H1 (cell line): ENCODE results near the gene KIAA1755. TPM values are rescaled to one million over a fixed set of nuclear protein-coding genes. Genes with fewer than 3 reads are reported as not detected.

Experiments used
- CTCF ChIA-PET: fragments of 300-600 bp; sonication (Branson Sonifier 250); formaldehyde crosslinking; loops from one replicate; lab custom pipeline; 2021; ENCODE audit not compliant: partially characterized antibody; lab: Charles Lee
- POLR2A ChIA-PET: fragments of 300-600 bp; sonication (Branson Sonifier 250); formaldehyde crosslinking; loops from one replicate; lab custom pipeline; 2021; ENCODE audit warnings: inconsistent platforms; ENCODE audit not compliant: partially characterized antibody; lab: Charles Lee
- DNase-seq, 2 experiments: peaks; one replicate each; pipeline versions ENCODE4 v3.0.0 to v3.0.0-alpha.2; 2010 to 2022; ENCODE audit warnings: low spot score in 2 of 2, low read depth in 1 of 2, mixed read lengths in 1 of 2
- FAIRE-seq: peaks from 2 replicates; lab custom pipeline; 2011; peaks lifted over from hg19 to GRCh38; lab: Jason Lieb, UNC
- H2AFZ ChIP-seq: 2 replicates; pipeline ENCODE4 v1.8.1; 2012; ENCODE audit warnings: low read length, inconsistent platforms
- H2AK5ac ChIP-seq: 2 replicates; pipeline ENCODE4 v1.6.1; 2013; ENCODE audit warnings: low read depth, low read length
- H2BK120ac ChIP-seq: replicated peaks from 2 replicates; pipeline ENCODE3; 2013; ENCODE audit warnings: low read depth, low read length, inconsistent platforms
- H2BK12ac ChIP-seq: 2 replicates; pipeline ENCODE4 v1.6.1; 2013; ENCODE audit warnings: low read depth, low read length
- H2BK15ac ChIP-seq: 2 replicates; pipeline ENCODE4 v1.6.1; 2013; ENCODE audit warnings: low read length
- H2BK20ac ChIP-seq: 2 replicates; pipeline ENCODE4 v1.6.1; 2013; ENCODE audit warnings: low read length
- H2BK5ac ChIP-seq: 2 replicates; pipeline ENCODE4 v1.6.1; 2013; ENCODE audit warnings: low read depth, low read length
- H3K14ac ChIP-seq: 2 replicates; pipeline ENCODE4 v1.6.1; 2013; ENCODE audit warnings: inconsistent platforms; ENCODE audit not compliant: insufficient read length
- H3K18ac ChIP-seq: 2 replicates; pipeline ENCODE4 v1.6.1; 2013; ENCODE audit warnings: low read length; ENCODE audit errors: extremely low read depth
- H3K23ac ChIP-seq: 2 replicates; pipeline ENCODE4 v1.6.1; 2013; ENCODE audit warnings: inconsistent platforms; ENCODE audit not compliant: insufficient read length
- H3K23me2 ChIP-seq: 2 replicates; pipeline ENCODE4 v1.6.1; 2013; ENCODE audit warnings: low read depth, low read length
- H3K27ac ChIP-seq: 2 replicates; pipeline ENCODE4 v1.6.1; 2011; ENCODE audit warnings: low read depth, low read length, inconsistent platforms
- H3K27me3 ChIP-seq, 4 experiments: replicated peaks in 1 of 4; 1 replicate in 1 of 4; 2 replicates in 3 of 4; pipeline versions ENCODE4 v1.6.1 to v1.8.1; 2011 to 2013; ENCODE audit warnings: low read length in 3 of 4, mild to moderate bottlenecking in 3 of 4, inconsistent platforms in 2 of 4, mixed read lengths in 2 of 4, moderate library complexity in 1 of 4; ENCODE audit not compliant: control insufficient read depth in 3 of 4, insufficient read depth in 3 of 4; ENCODE audit errors: extremely low read depth in 1 of 4
- H3K36me3 ChIP-seq, 4 experiments: 2 replicates each; pipeline versions ENCODE4 v1.6.1 to v1.8.1; 2011 to 2013; ENCODE audit warnings: mild to moderate bottlenecking in 4 of 4, low read length in 3 of 4, moderate library complexity in 2 of 4, control low read depth in 1 of 4, inconsistent platforms in 1 of 4; ENCODE audit not compliant: insufficient read depth in 4 of 4, control insufficient read depth in 2 of 4
- H3K4ac ChIP-seq: replicated peaks from 2 replicates; pipeline ENCODE3; 2013; ENCODE audit warnings: low read length, low read depth, mixed read lengths, inconsistent platforms; ENCODE audit not compliant: insufficient read length
- H3K4me1 ChIP-seq, 4 experiments: replicated peaks in 1 of 4; 1 replicate in 1 of 4; 2 replicates in 3 of 4; pipeline versions ENCODE4 v1.6.1 to v1.8.1; 2011 to 2013; ENCODE audit warnings: low read length in 3 of 4, inconsistent platforms in 2 of 4, mixed read lengths in 1 of 4; ENCODE audit not compliant: insufficient read depth in 4 of 4, control insufficient read depth in 3 of 4
- H3K4me2 ChIP-seq, 2 experiments: 2 replicates each; pipeline versions ENCODE4 v1.6.1 to v1.8.1; 2011 to 2013; ENCODE audit warnings: low read depth in 2 of 2, low read length in 2 of 2, control low read depth in 1 of 2, inconsistent platforms in 1 of 2, mild to moderate bottlenecking in 1 of 2; ENCODE audit not compliant: insufficient read depth in 1 of 2
- H3K4me3 ChIP-seq, 4 experiments: fragments of 200-600, 300-600 bp in 1 of 4; sonication (generic), shearing (Covaris generic), sonication (Bioruptor Twin) in 1 of 4; 2 replicates each; pipeline versions ENCODE4 v1.5.1 to v1.8.1; 2011 to 2016; ENCODE audit warnings: low read length in 4 of 4, low read depth in 3 of 4, control low read depth in 2 of 4, inconsistent platforms in 2 of 4, mild to moderate bottlenecking in 2 of 4, mixed read lengths in 1 of 4, moderate library complexity in 1 of 4; ENCODE audit not compliant: insufficient read depth in 2 of 4; ENCODE audit errors: extremely low read depth in 1 of 4
- H3K56ac ChIP-seq: replicated peaks from 2 replicates; pipeline ENCODE3; 2013; ENCODE audit warnings: low read depth, mild to moderate bottlenecking, mixed read lengths, low read length, inconsistent platforms; ENCODE audit not compliant: insufficient read length
- H3K79me1 ChIP-seq: 2 replicates; pipeline ENCODE4 v1.6.1; 2013; ENCODE audit warnings: low read depth, low read length, control low read depth
- H3K79me2 ChIP-seq, 2 experiments: 2 replicates each; pipeline versions ENCODE4 v1.6.1 to v1.8.1; 2012 to 2013; ENCODE audit warnings: low read length in 2 of 2, mild to moderate bottlenecking in 2 of 2, inconsistent platforms in 1 of 2; ENCODE audit not compliant: insufficient read depth in 2 of 2, control insufficient read depth in 1 of 2
- H3K9ac ChIP-seq, 4 experiments: replicated peaks in 1 of 4; 1 replicate in 1 of 4; 2 replicates in 3 of 4; pipeline versions ENCODE4 v1.6.1 to v1.8.1; 2011 to 2013; ENCODE audit warnings: low read depth in 3 of 4, low read length in 3 of 4, control low read depth in 2 of 4, mild to moderate bottlenecking in 2 of 4, moderate library complexity in 2 of 4, inconsistent platforms in 1 of 4; ENCODE audit errors: extremely low read depth in 1 of 4
- H3K9me3 ChIP-seq, 2 experiments: 2 replicates each; pipeline versions ENCODE4 v1.6.1 to v1.8.1; 2012 to 2013; ENCODE audit warnings: mild to moderate bottlenecking in 2 of 2, moderate library complexity in 2 of 2, control low read depth in 1 of 2, inconsistent platforms in 1 of 2, low read depth in 1 of 2, low read length in 1 of 2, mixed read lengths in 1 of 2; ENCODE audit not compliant: insufficient read depth in 2 of 2
- H4K20me1 ChIP-seq, 2 experiments: replicated peaks in 1 of 2; 2 replicates each; pipeline versions ENCODE3 to v1.8.1; 2011 to 2013; ENCODE audit warnings: inconsistent platforms in 2 of 2, low read length in 2 of 2, mild to moderate bottlenecking in 1 of 2; ENCODE audit not compliant: insufficient read depth in 2 of 2, control insufficient read depth in 1 of 2
- H4K5ac ChIP-seq: 2 replicates; pipeline ENCODE4 v1.6.1; 2013; ENCODE audit warnings: low read length, low read depth, mixed read lengths, inconsistent platforms; ENCODE audit not compliant: insufficient read length
- H4K8ac ChIP-seq: 2 replicates; pipeline ENCODE4 v1.8.0; 2013; ENCODE audit warnings: mild to moderate bottlenecking, moderate library complexity, low read length, inconsistent platforms; ENCODE audit not compliant: insufficient read depth; ENCODE audit errors: extremely low read depth
- H4K91ac ChIP-seq: replicated peaks from 2 replicates; pipeline ENCODE3; 2013; ENCODE audit warnings: low read length, mixed read lengths, inconsistent platforms; ENCODE audit not compliant: insufficient read length
- HDAC2 ChIP-seq, 2 experiments: fragments of 300-600 bp in 1 of 2; sonication (generic) in 1 of 2; IDR thresholded peaks; 2 replicates each; pipeline ENCODE4 v1.6.1; 2011 to 2012; ENCODE audit warnings: low read depth in 2 of 2, low read length in 2 of 2, mild to moderate bottlenecking in 2 of 2, moderate library complexity in 2 of 2, borderline replicate concordance in 1 of 2, inconsistent platforms in 1 of 2
- whole genome bisulfite sequencing, 2 experiments: shearing (Covaris generic) in 1 of 2; methylation state at CpG; one replicate each; pipeline versions ENCODE4 v1.1.6 to v1.1.7; 2013 to 2015; ENCODE audit warnings: low lambda C conversion rate in 2 of 2, mixed read lengths in 2 of 2, inconsistent platforms in 1 of 2, low coverage in 1 of 2, missing lambda C conversion rate in 1 of 2; ENCODE audit not compliant: insufficient replicate concordance in 2 of 2, insufficient coverage in 1 of 2, insufficient read length in 1 of 2; ENCODE audit errors: extremely low coverage in 1 of 2, missing lambda C conversion rate in 1 of 2; 5-methylcytosine and 5-hydroxymethylcytosine counted together
- polyA plus RNA-seq, 7 experiments: library from polyadenylated mRNA; depleted of rRNA in 3 of 7; stranded (reverse) in 5 of 7; unstranded in 2 of 7; fragments of >200 nt in 5 of 7; fragments of 200-250 nt in 2 of 7; gene quantifications; 1 replicate in 5 of 7; 2 replicates in 1 of 7; 4 replicates in 1 of 7; pipeline versions ENCODE4 v1.2.1 to v1.2.3, GENCODE V29; 2011 to 2013; ENCODE audit warnings: missing spikeins in 2 of 7, mixed read lengths in 2 of 7
- total RNA-seq: library from RNA; stranded (reverse); fragmentation: NEBNext Ultra II Directional; extraction: Animal tissue kit (Norgen Biotek cat#: 25700); gene quantifications from 2 replicates; pipeline ENCODE4 v1.2.1, GENCODE V29; 2021

KIAA1755 gene
- total and polyA plus RNA-seq, 2 of the 8 experiments (the other 6 are each of a cell fraction or from before 2014, with no cell fraction given), result 0.23 TPM; not detected in 1

DNA sequence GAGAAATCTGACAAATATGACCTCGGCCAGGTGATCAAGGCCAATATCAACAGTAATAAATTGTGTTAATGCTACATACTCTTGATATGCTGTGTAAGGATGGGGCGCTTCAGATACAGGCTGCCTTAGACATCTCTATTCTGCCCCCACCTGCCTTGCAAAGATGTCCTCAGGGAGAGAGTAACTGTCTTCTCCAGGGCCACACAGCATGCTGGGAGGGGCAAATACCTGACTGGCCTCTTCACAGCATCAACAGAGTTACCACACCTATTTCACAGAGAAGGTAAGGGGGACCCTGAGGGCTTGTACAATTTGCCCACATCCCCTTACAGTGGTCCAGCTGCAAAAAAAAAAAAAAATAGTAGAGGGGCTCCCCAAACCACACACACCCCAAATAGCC is 17.2 kb upstream of the KIAA1755 start:
- no peak for DNase-seq
- Histone ChIP-seq H2BK5ac (no peak overlapping the region), H2AFZ (no peak overlapping the region), H4K91ac (no peak overlapping the region), H3K79me2 (no peaks in the 10 kb centered on the region), H2AK5ac (no peak overlapping the region), H3K27me3 (no peaks in the 10 kb centered on the region), H2BK15ac (no peak overlapping the region), H2BK12ac (no peak overlapping the region), H3K9ac (no peak overlapping the region), H4K20me1 (no peaks in the 10 kb centered on the region), H3K56ac (no peak overlapping the region), H3K23me2 (no peaks in the 10 kb centered on the region), H3K4me3 (no peak overlapping the region), H3K4me2 (no peak overlapping the region), H2BK120ac (no peak overlapping the region), H4K8ac (no peak overlapping the region; the same call in 1 of the 2 replicates), H3K23ac (no peak overlapping the region), H3K27ac (no peak overlapping the region), H3K36me3 (no peaks in the 10 kb centered on the region), H4K5ac (no peak overlapping the region), H3K18ac (no peak overlapping the region), H3K4ac (no peak overlapping the region), H2BK20ac (no peak overlapping the region), H3K4me1 (no peaks in the 10 kb centered on the region; a peak in 1 of 7 replicates), H3K9me3 (peaks cover 3 to 6% of the 10 kb centered on the region in 2 experiments; a peak in 2 of 4 replicates), H3K79me1 (no peaks in the 10 kb centered on the region), H3K14ac (no peak overlapping the region)
- 97% methylated on average over 2 of the region's 2 CpGs; no CpG with 5 or more reads in 1 of the 2 experiments for WGBS, 2 experiments
- no peak for FAIRE-seq
- ChIA-PET CTCF (interaction anchor here (0.6 to 2.4 kb wide), 8 partner anchors 13 to 58 kb away, joined by 3 to 8 read pairs (median 5); no protein-coding TSS in a partner anchor), POLR2A (no interaction called here)
- TF ChIP-seq HDAC2 (IDR thresholded peaks at IDR 0.05; ENCODE audit: borderline replicate concordance in 1 of 2, low read depth in 2 of 2, low read length in 2 of 2), result no peak
